ENCODE data around the gene RALGPS2.

DNA sequence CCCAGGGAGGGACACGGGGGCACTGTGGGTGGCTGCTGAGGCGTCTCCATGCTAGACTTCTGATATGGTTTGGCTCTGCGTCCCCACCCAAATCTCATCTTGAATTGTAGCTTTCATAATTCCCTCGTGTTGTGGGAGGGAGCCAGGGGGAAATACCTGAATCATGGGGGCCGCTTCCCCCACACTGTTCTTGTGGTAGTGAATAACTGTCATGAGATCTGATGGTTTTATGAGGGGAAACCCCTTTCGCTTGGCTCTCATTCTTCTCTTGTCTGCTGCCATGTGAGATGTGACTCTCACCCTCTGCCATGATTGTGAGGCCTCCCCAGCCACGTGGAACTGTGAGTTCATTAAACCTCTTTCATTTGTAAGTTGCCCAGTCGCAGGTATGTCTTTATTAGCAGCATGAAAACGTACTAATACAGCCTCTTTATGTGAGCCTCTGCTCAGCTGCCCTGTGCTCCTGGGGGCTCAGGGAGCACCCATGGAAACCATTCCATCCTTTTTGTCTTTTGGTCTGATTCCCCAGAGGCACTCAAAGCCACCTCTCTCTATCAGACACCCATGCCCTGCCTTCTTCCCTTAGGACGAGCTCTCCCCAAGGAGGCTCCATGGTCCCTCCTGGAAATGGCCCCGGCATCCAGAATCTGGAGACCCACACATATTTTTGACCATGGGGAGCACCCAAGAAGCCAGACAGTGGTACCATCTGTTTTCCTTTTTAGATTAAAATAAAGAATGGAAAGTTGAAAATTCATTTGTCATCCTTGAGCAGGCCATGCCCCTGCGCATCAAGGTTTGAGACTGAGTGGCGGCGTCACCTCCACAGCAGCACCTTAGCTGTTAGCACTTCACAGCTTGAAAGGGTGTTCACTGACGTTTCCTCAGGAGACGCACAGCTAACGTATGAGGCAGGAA is 234.8 kb downstream of the RALGPS2 start:
- TF ChIP-seq GATA3 (IDR thresholded peaks at IDR 0.05; ENCODE audit: low read depth, low read length) (no peak), GATA2 (IDR thresholded peaks at IDR 0.05; ENCODE audit: low read depth, low read length) (no peak)

All from SH-SY5Y (cell line).